K562 (cell line): ENCODE data around the gene ADGRA3. TPM values are rescaled to one million over a fixed set of nuclear protein-coding genes. Genes with fewer than 3 reads are reported as not detected.

Experiments used
- ATAC-seq: fragments of 200-7000 bp; cut with Tn5 transposase; 3 replicates; pipeline ENCODE4 v1.9.1; 2020; ENCODE audit warnings: moderate library complexity
- BruUV-seq: library from RNA; stranded (reverse); fragments of 400-500 nt; replicated peaks from 2 replicates; lab custom pipeline; 2021; lab: Mats Ljungman, UMichigan
- CTCF ChIA-PET: fragments of 300-600 bp; formaldehyde crosslinking; extraction: SDS; loops from one replicate; lab custom pipeline; 2021; ENCODE audit warnings: low intra/inter-chr PET ratio; lab: Yijun Ruan, JAX
- POLR2A ChIA-PET: fragments of 300-600, 350-650 bp; sonication (Branson Sonifier 250); formaldehyde crosslinking; extraction: SDS; loops from one replicate; lab custom pipeline; 2021; ENCODE audit warnings: antibody characterized with exemption, inconsistent platforms; lab: Yijun Ruan, JAX
- DNase-seq, 4 experiments: peaks; one replicate each; pipeline versions ENCODE4 v3.0.0 to v3.0.0-alpha.2; 2011 to 2018; ENCODE audit warnings: low spot score in 3 of 4, mixed read lengths in 3 of 4; ENCODE audit errors: extremely low read depth in 1 of 4
- FAIRE-seq: peaks from 2 replicates; lab custom pipeline; 2011; peaks lifted over from hg19 to GRCh38; lab: Jason Lieb, UNC
- H2AFZ ChIP-seq: 2 replicates; pipeline ENCODE4 v1.6.0; 2011; ENCODE audit warnings: low read depth, low read length, control low read depth, inconsistent platforms
- H3K27ac ChIP-seq: fragments of 200-600 bp; 3 replicates; pipeline ENCODE4 v1.8.0; 2011; ENCODE audit warnings: low read depth, mild to moderate bottlenecking, control low read depth, inconsistent platforms, low read length, moderate library complexity, mixed read lengths; ENCODE audit errors: extremely low read depth
- H3K27me3 ChIP-seq, 2 experiments: fragments of 300-600 bp in 1 of 2; 2 replicates in 1 of 2; 3 replicates in 1 of 2; pipeline versions ENCODE4 v1.6.0 to v1.8.0; 2011; ENCODE audit warnings: inconsistent platforms in 2 of 2, low read length in 2 of 2, mild to moderate bottlenecking in 1 of 2, mixed read lengths in 1 of 2, moderate library complexity in 1 of 2; ENCODE audit not compliant: control insufficient read depth in 2 of 2, insufficient read depth in 2 of 2
- H3K36me3 ChIP-seq: fragments of 300-600 bp; 3 replicates; pipeline ENCODE4 v1.8.0; 2011; ENCODE audit warnings: mild to moderate bottlenecking, low read length, inconsistent platforms; ENCODE audit not compliant: control insufficient read depth, insufficient read depth
- H3K4me1 ChIP-seq, 2 experiments: fragments of 200-600 bp in 1 of 2; replicated peaks in 1 of 2; 2 replicates in 1 of 2; 3 replicates in 1 of 2; pipeline versions ENCODE4 v1.5.1 to v1.8.0; 2011; ENCODE audit warnings: inconsistent platforms in 2 of 2, low read length in 2 of 2, mild to moderate bottlenecking in 1 of 2, mixed read lengths in 1 of 2, moderate library complexity in 1 of 2; ENCODE audit not compliant: control insufficient read depth in 2 of 2, insufficient read depth in 2 of 2
- H3K4me2 ChIP-seq: 2 replicates; pipeline ENCODE4 v1.6.1; 2011; ENCODE audit warnings: low read length, control low read depth, inconsistent platforms, mixed read lengths; ENCODE audit not compliant: insufficient read depth
- H3K4me3 ChIP-seq: fragments of 200-600 bp; sonication (generic), shearing (Covaris generic); 2 replicates; pipeline ENCODE4 v1.5.1; 2016; ENCODE audit warnings: control low read depth, inconsistent platforms
- H3K79me2 ChIP-seq: fragments of 200-600 bp; 3 replicates; pipeline ENCODE4 v1.8.0; 2011; ENCODE audit warnings: low read length, inconsistent platforms; ENCODE audit not compliant: control insufficient read depth, insufficient read depth
- H3K9ac ChIP-seq, 2 experiments: 2 replicates each; pipeline versions ENCODE4 v1.6.0 to v1.6.1; 2011; ENCODE audit warnings: low read depth in 2 of 2, low read length in 2 of 2, control low read depth in 1 of 2, inconsistent platforms in 1 of 2, mild to moderate bottlenecking in 1 of 2, mixed read lengths in 1 of 2; ENCODE audit not compliant: insufficient read depth in 1 of 2
- H3K9me1 ChIP-seq: one replicate; pipeline ENCODE4 v1.6.0; 2011; ENCODE audit warnings: inconsistent platforms, mild to moderate bottlenecking, low read length, moderate library complexity; ENCODE audit not compliant: control insufficient read depth, insufficient read depth
- H3K9me3 ChIP-seq: replicated peaks from 2 replicates; pipeline ENCODE4 v1.5.1; 2011; ENCODE audit warnings: low read depth, low read length, inconsistent platforms; ENCODE audit not compliant: control insufficient read depth, insufficient read depth
- H4K20me1 ChIP-seq: replicated peaks from 2 replicates; pipeline ENCODE4 v1.6.1; 2011; ENCODE audit warnings: low read length, inconsistent platforms, mixed read lengths; ENCODE audit not compliant: control insufficient read depth, insufficient read depth
- ZFPM2 ChIP-seq: fragments of 250-450 bp; sonication (Bioruptor Pico); IDR thresholded peaks from 2 replicates; pipeline ENCODE4 v1.5.1; 2022; ENCODE audit warnings: mild to moderate bottlenecking
- WGBS: fragments of 100-300 bp; shearing (Covaris generic); methylation state at CpG from one replicate; pipeline ENCODE4 v1.1.6; 2016; ENCODE audit warnings: low coverage, mixed read lengths; ENCODE audit not compliant: insufficient coverage; ENCODE audit errors: missing lambda C conversion rate; 5-methylcytosine and 5-hydroxymethylcytosine counted together
- in situ Hi-C: fragments of 300-500 bp; cut with MboI; formaldehyde crosslinking; loops from 4 replicates; pipeline ENCODE4 v1.15.0; 2018; ENCODE audit warnings: inconsistent platforms, mixed read lengths
- intact Hi-C: fragments of 100-400 bp; cut with micrococcal nuclease; formaldehyde crosslinking; loops from 2 replicates; pipeline ENCODE4 v1.14.2; 2022
- polyA plus RNA-seq, 8 experiments: library from polyadenylated mRNA; depleted of rRNA in 4 of 8; stranded (reverse) in 5 of 8; unstranded in 3 of 8; fragments of >200 nt; fragmentation: Nextera tagmentation in 2 of 8; fragmentation: Illumina TruSeq in 1 of 8; extraction: Ambion mirVana in 2 of 8; extraction: Trizol in 1 of 8; gene quantifications; 2 replicates each; pipeline versions ENCODE4 v1.2.1 to v1.2.3, GENCODE V29; 2011 to 2014; ENCODE audit warnings: inconsistent platforms in 1 of 8, missing spikeins in 1 of 8
- total RNA-seq, 7 experiments: library from RNA; depleted of rRNA in 6 of 7; stranded (reverse); fragments of >200 nt in 6 of 7; fragmentation: Illumina TruSeq in 2 of 7; extraction: Trizol in 2 of 7; gene quantifications; 2 replicates each; pipeline versions ENCODE4 v1.2.1 to v1.2.3, GENCODE V29; 2011 to 2021; ENCODE audit warnings: low replicate concordance in 1 of 7
- TF ChIP-seq, protein P1 (sequence below), 2 experiments: fragments of 450-650 bp in 1 of 2; IDR thresholded peaks; 2 replicates each; pipeline ENCODE4 v1.6.1; 2011 to 2017; ENCODE audit warnings: low read depth in 2 of 2, antibody characterized with exemption in 1 of 2, borderline replicate concordance in 1 of 2, low read length in 1 of 2, mild to moderate bottlenecking in 1 of 2, mixed read lengths in 1 of 2; ENCODE audit not compliant: control insufficient read depth in 1 of 2

The ADGRA3 gene
- total and polyA plus RNA-seq, 9 of the 15 experiments (the other 6 are each of a cell fraction or from before 2014, with no cell fraction given) = 0.06 to 2.3 (median 0.27) TPM; not detected in 3

GRCh38 chr4:22457348-22457747 is 58.5 kb downstream of the ADGRA3 start:
- ChIA-PET CTCF (no interaction called here), POLR2A (no interaction called here)
- Histone ChIP-seq H3K27ac (no peak overlapping the region), H3K9ac (no peak overlapping the region), H3K79me2 (no peaks in the 10 kb centered on the region), H4K20me1 (no peaks in the 10 kb centered on the region), H3K9me1 (no peaks in the 10 kb centered on the region), H3K4me3 (no peak overlapping the region), H2AFZ (no peak overlapping the region), H3K4me1 (no peaks in the 10 kb centered on the region), H3K27me3 (no peaks in the 10 kb centered on the region), H3K36me3 (no peaks in the 10 kb centered on the region), H3K4me2 (no peak overlapping the region), H3K9me3 (no peaks in the 10 kb centered on the region)
- DNase-seq (no peak), ATAC-seq (no peak), FAIRE-seq (no peak)
- WGBS = 2% methylated on average over 3 of the region's 3 CpGs
- in situ Hi-C loops = no loop called here
- TF ChIP-seq, protein P1, sequence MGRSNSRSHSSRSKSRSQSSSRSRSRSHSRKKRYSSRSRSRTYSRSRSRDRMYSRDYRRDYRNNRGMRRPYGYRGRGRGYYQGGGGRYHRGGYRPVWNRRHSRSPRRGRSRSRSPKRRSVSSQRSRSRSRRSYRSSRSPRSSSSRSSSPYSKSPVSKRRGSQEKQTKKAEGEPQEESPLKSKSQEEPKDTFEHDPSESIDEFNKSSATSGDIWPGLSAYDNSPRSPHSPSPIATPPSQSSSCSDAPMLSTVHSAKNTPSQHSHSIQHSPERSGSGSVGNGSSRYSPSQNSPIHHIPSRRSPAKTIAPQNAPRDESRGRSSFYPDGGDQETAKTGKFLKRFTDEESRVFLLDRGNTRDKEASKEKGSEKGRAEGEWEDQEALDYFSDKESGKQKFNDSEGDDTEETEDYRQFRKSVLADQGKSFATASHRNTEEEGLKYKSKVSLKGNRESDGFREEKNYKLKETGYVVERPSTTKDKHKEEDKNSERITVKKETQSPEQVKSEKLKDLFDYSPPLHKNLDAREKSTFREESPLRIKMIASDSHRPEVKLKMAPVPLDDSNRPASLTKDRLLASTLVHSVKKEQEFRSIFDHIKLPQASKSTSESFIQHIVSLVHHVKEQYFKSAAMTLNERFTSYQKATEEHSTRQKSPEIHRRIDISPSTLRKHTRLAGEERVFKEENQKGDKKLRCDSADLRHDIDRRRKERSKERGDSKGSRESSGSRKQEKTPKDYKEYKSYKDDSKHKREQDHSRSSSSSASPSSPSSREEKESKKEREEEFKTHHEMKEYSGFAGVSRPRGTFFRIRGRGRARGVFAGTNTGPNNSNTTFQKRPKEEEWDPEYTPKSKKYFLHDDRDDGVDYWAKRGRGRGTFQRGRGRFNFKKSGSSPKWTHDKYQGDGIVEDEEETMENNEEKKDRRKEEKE (IDR thresholded peaks at IDR 0.05; ENCODE audit: borderline replicate concordance in 1 of 2, control insufficient read depth in 1 of 2, low read depth in 2 of 2, low read length in 1 of 2) = no peak
- TF ChIP-seq ZFPM2 (CRISPR knock-in tag) = no peak
- BruUV-seq = no TSS peak
- intact Hi-C loops = no loop called here
